ENCODE measurements around the gene INPP4B.
"Not testable (repeated sequence)": the region's sequence is repeated elsewhere in the genome, so short reads cannot be mapped to it uniquely, and the experiment has no call there.

Gene INPP4B

GRCh38 chr4:142408003-142408441 lies 438.1 kb downstream of the INPP4B start:
- DNase-seq (ENCODE audit: low spot score), result no peak

- DNase-seq (ENCODE audit: low spot score), result no peak
These were observed 438.5 kb downstream of the INPP4B start for GRCh38 chr4:142407596-142407995.

GRCh38 chr4:142406917-142407501 lies 439.1 kb downstream of the INPP4B start:
- DNase-seq (ENCODE audit: low spot score), result no peak

- DNase-seq (ENCODE audit: low spot score), result no peak
These were observed 439.6 kb downstream of the INPP4B start for GRCh38 chr4:142406499-142406835.

- no peak for DNase-seq (ENCODE audit: low spot score)
These were observed 440.2 kb downstream of the INPP4B start for GRCh38 chr4:142405695-142406498.

DNA sequence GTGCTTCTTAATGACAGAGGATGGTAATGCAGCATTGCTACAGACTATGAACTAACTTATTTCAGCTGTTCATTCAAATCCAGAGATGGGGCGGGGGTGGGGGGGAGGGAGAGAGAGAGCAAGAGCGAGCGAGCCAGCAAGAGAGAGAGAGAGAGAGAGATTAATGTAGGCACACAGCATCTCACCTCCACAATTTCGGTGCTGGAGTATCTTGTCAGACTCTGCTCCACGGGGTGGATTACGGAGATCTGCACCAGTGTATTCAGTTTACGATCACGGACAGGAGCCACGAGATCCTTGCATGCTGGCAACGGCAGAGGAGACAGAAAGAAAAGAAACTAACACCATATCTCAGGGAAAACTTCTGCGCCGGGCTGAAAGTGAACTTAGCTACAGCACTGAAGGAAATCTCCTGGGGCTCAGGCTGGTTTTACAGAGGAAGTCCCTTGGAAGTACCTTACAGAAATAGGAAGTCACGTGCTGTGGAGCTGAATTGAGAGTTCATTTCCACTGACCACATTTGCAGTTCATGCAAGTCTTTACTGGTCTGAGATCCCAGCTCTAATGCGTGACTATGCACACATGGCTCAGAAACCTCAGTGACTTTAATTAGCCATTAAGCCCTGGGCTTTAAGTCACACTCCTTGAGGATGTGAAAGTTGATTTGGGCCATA lies 440.9 kb downstream of the INPP4B start:
- no peak for DNase-seq (ENCODE audit: low spot score)

DNA sequence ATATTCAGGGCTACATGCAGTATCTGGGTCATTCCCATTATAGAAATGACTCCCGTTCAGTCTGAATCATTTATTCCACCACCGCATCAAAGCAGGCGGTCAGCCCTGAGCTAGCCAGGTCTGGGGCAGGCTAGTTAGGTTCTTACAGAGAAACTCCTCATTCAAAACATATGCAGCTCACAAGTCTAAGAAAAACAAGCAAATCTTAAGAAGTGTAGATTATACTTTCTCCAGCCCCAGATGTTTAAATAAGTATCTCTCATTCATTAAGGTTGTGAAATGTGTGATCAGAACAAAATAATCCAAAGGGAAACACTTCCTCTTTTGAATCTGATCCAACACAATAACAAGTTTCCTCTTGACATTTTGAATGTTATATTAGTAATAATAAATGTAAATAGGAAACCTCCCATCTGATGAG lies 441.9 kb downstream of the INPP4B start:
- DNase-seq (ENCODE audit: low spot score), result no peak

- DNase-seq (ENCODE audit: low spot score), result no peak
These were observed 443.2 kb downstream of the INPP4B start for GRCh38 chr4:142402900-142403299.

GRCh38 chr4:142402156-142402555 lies 443.9 kb downstream of the INPP4B start:
- DNase-seq (ENCODE audit: low spot score), result no peak

DNA sequence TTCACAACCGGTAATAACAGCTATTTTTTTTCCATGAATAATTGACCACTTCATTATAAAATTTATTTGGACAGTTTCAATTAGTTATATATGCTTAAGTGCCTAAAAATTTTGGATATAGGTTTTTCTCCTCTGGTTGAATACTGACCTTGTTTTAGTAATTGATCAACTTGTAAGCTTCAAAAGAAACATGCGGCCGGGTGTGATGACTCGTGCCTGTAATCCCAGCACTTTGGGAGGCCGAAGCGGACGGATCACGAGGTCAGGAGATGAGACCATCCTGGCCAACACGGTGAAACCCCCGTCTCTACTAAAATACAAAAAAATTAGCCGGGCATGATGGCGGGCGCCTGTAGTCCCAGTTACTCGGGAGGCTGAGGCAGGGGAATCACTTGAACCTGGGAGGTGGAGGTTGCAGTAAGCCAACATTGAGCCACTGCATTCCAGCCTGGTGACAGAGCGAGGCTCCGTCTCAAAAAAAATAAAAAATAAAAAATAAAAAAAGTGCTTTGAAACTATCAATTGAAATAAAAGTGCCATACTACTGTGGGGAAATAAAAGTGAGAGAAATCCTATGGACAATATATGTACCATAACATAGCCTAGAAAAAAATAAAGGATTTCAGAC lies 448.6 kb downstream of the INPP4B start:
- not testable (repeated sequence) for DNase-seq (ENCODE audit: low spot score)

- no peak for DNase-seq (ENCODE audit: low spot score)
These were observed 449.8 kb downstream of the INPP4B start for GRCh38 chr4:142396279-142396678.

- no peak for DNase-seq (ENCODE audit: low spot score)
These were observed 453.0 kb downstream of the INPP4B start for GRCh38 chr4:142393127-142393526.

DNA sequence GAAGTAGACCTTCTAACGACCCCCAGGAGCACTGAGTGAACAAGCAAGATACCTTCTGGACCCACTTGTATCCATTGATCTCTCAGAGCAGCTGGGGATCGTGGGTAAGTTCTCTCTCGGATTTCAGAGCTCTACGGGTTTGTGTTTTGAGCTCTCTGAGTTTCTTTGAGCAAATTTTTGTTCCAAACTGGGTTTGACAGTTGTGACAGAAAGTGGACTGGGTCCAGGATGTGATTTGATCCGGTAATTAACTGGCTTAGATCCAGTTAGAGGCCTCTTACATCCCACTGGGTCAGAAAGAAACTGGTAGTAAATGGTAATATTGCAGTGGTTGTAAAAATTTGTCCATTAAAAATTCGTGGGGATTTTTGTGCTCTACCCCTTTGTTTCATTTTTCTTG lies 459.2 kb downstream of the INPP4B start:
- no peak for DNase-seq (ENCODE audit: low spot score)

DNA sequence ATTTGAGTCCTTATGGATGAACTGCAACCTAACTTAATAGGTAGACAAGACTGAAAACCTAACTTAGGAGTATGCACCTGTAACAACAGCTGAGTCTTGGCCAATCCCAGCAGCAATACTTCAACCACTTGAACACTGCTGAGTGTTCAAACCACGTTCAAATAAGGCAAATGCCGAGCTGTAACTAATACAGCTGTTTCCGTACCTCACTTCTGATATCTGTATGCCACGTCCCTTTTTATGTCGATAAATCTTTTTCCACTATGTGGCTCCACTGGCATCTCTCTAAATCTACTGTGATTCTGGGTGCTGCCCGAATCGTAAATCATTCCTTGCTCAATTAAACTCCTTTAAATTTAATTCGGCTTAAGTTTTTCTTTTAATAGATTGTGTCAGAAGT lies 459.7 kb downstream of the INPP4B start:
- DNase-seq (ENCODE audit: low spot score), result no peak

GRCh38 chr4:142383800-142384470 lies 462.2 kb downstream of the INPP4B start:
- DNase-seq (ENCODE audit: low spot score), result no peak

DNA sequence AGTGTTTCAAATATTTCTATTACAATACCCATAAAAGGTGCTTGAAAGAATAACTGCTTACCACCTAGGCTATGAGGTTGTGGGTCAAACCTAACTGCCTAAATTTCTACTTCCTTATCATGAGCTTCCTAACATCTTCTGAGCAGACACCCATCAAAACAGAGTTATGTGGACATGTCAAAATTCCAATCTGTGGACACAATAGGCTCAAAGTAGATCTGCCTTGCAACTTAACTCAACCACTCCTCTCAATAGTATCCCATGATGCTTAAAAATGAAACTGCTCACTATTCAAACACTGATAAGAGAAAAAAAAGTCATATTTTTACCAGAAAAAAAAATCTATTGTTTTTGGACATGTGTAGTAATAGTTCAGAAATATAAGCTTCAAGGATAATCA lies 462.7 kb downstream of the INPP4B start:
- DNase-seq (ENCODE audit: low spot score), result no peak

DNA sequence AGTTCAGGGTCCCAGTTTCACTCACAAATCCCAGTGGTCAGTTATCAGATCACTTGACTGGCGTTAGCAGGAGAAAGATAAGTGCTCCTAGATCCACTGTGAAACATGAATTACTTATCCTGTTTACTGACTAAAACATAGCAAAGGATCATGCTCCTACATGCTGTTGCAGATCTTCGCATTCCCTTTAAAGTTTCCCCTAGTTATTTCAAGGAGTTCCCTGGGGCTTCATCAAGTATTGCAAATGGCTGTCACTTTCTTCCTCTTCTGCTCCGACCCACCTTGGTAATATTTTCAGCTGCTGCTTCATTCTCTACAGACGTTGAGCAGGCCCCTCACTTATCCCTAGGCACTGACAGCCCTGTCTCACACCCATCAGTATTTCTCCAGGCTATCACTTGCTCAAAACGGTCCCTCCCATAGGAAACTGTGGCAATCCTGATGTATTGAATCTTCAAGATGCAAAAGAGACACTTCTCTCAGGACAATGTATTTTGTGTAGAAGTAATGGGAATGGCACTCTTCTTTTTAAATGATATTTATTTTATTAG lies 466.0 kb downstream of the INPP4B start:
- no peak for DNase-seq (ENCODE audit: low spot score)

- peak; percentile 54 for DNase-seq (ENCODE audit: low spot score)
These were observed 466.6 kb downstream of the INPP4B start for GRCh38 chr4:142379277-142380051.

DNA sequence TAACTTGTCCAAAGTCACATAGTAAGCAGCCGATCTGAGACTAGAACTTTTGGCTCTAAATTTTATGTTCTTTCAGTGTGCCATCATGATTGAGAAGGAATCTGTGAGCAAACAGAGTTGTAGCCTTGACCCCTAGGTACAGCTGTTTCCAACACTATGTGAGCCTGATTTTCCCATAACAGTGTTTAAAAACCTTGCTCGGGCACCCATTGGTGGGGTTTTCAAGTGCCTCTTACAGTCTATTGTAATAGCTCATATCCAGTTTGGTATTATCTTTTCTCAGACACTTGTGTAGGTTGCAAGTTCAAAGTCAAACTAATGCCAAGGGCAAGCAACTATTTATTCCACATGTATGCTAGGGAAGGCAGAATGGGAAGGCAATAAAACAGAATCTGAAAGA lies 467.9 kb downstream of the INPP4B start:
- DNase-seq (ENCODE audit: low spot score), result no peak

DNA sequence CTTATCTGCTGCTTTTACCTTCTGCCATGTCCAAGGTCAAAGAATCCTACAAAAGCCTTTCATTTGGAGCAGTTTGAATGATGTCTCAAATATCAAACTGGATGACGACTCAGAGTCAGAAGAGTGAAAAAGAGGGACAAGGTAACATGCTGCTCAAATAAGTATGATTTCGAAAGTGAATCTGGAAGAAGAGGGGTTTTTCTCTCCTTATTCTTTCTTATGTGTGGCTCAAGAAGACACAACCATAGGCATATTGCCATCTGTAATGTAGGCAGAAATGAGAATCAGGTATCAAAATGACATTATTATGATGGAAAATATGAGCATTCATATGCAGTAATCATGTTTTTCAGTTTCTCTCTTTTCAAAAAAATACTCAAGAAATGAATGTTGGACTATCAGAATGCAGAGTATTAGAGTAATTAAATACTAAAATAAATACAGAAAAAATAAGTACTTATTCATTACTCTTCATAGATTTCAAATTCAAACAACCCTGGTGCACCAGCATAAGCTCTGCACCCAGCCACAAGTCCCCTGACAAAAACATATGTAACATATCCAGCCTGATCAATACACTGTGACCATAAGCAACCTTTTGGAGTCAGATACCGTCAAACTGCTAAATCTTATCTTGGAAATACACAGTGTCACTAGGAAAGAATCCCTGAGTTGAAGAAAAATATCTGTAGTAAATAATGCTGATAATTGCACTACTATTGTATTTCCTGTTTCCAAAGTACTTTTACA lies 468.6 kb downstream of the INPP4B start:
- no peak for DNase-seq (ENCODE audit: low spot score)

Data from LoVo (cell line).